Stimulated activated CD4-positive, alpha-beta T cell treated with anti-CD3 and anti-CD28 coated beads, Interleukin-15, amount 100 ng/mL, for 1 hour (primary cell): Measurements from ENCODE around the gene AK9.

Source experiments
- DNase-seq, 2 donors: peaks; one replicate each; pipeline ENCODE4 v3.0.0-alpha.2; 2020; ENCODE audit warnings: low read depth in 1 of 2, low spot score in 1 of 2

Gene AK9

DNA sequence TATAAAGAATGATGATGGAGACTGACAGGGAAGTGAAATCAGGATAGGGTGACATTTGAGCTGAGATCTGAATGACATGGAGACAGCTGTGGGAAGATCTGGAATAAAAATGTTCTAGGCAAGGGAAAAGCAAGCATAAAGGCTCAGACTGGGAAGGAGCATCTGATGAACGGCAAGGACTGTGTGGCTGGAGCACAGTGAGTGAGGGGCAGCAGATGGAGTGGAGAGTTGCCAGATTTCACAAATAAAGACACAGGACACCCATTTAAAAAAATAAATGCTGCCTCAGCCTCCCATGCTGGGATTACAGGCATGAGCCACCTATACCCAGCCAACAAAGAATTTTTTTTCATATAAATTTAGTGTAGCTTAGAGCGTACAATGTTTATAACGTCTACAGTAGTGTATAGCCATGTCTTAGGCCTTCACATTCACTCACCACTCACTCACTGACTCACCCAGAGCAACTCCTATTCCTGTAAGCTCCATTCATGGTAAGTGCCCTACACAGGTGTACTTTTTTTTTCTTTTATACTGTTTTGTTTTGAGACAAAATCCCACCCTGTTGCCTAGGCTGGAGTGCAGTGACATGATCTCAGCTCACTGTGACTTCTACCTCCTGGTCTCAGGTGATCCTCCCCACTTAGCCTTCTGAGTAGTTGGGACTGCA is 205.6 kb downstream of the AK9 start:
- no peak for DNase-seq

DNA sequence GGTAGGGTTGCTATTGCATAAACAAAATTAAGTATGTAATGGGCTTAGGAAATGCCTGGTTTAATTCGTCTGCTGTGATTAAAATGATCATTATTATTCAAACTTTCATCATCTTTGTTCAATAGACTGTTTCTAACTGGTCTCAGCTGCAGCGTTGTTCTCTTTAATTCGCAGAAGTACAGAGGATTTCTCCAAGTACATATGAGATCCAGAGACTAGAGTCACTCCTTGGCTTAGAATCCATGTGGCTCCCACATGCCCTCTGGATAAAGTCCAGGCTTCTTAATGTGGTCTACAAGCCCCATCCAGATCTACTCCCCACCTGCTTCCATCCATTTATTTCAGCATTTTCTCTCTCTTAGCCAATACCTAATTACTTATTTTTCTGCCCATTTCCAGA is 206.9 kb downstream of the AK9 start:
- no peak for DNase-seq

DNA sequence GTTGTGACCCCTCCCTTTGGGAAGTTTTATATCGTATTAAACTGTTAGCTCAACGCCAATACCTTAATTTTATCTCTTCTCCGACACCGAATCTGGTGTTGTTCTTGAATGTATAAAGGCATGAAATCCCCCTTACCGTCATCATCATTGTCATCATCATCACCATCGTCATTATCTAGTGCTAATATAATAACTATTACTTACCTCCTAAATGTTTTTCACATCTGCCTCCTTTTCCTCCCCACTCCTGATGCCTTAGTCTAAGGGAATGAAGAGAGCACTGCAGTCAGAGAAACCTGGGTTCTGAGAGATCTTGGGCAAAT is 207.3 kb downstream of the AK9 start:
- no peak for DNase-seq

DNA sequence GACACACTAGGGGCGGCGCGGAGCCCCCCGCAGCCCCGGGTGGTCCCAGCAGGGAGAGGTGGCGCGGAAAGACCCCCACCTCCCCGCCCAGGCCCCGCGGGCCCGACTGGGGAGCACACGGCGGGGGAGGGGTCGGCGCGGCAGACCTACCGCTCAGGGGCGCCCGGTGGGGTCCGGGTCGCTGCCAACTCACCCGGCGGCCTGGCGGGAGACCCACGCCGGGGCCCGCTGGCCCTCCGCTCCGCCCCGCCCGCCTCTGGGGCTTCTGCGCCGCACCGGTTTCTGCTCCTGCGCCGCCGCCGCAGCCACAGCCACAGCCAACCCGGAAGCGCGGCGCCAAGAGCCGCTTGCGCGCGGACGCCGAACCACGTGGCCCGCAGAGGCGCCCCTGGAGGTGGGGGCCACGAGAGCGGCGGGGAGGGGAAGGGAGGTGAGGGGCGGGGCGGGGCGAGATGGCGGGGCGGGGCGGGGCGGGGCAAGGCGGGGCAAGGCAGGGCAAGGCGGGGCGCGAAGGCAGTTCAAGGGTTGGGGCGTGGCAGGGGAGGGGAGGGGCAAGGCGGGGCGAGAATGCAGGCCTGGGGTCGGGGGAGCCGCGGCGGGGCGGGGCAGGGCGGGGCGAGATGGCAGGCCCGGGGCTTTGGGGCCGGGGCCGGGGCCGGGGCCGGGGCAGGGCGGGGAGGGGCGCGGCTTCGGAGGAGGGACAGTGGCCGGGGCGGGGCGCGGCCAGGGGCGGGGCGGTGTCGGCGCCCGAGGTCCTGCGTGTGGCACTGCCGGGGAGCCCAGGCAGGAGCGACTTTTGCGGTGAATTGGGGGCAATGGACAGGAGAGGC is 207.9 kb downstream of the AK9 start, which contains the start of gene ZBTB24:
Gene ZBTB24 (minus strand): TSS at position 315 of the 830 bp plus-strand sequence. CDS start 1,193 bp downstream, outside the sequence.
- DNase-seq: peak; percentile 79 to 80

DNA sequence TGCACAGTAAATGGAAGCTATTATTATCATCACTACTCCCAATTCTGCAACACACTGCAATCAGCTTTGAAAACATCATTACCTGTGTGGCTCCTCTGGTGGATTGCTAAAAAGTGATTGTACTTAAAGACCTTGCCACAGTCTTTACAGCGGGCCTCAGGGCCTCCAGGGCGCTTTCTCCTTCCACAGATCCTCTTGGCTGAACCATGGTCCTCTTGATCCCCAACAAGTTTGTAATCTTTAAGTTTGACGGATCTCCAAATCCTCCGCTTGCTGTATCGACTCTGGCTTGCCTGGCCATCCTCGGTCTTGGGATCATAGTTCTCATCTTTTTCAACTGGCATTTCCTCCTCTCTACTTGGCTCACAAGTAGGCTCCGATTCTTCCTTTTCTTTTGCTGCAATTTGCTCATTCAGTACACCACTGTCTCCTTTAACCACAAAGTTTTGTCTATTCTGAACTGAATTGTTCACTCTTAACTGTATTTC is 210.0 kb downstream of the AK9 start:
- no peak for DNase-seq

DNA sequence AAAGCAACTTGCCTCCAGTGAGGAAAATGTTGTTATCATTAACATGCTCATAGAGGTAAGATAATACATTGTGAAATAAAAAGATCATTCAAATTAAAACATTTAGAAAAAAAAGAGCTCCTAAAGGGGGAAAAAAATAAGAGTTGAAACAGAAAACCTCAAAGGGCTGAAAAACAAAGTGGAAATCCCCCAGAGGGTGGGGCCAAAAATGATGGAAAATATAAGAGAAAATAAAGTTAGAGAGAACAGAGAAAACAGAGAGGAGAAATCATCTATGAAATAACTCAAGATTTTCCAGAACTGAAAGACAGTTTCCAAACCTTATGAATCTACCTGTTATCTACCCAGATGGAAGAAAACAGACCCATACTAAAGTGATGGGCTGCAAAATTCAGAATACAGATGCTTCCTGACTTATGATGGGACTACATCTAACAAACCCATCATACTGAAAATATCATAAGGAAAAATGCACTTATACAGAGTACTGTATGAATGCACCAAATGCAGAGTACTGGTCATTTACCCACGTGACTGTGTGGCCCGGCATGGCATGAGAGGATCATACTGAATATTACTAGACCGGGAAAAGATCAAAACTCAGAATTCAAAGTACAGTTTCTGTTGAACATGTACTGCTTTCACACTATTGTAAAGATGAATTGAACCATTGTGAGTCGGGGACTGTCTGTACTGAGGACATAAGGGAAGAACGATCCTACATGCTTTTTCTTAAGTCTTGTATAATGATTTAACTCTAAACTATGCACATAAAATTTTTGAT is 212.0 kb downstream of the AK9 start:
- no peak for DNase-seq

DNA sequence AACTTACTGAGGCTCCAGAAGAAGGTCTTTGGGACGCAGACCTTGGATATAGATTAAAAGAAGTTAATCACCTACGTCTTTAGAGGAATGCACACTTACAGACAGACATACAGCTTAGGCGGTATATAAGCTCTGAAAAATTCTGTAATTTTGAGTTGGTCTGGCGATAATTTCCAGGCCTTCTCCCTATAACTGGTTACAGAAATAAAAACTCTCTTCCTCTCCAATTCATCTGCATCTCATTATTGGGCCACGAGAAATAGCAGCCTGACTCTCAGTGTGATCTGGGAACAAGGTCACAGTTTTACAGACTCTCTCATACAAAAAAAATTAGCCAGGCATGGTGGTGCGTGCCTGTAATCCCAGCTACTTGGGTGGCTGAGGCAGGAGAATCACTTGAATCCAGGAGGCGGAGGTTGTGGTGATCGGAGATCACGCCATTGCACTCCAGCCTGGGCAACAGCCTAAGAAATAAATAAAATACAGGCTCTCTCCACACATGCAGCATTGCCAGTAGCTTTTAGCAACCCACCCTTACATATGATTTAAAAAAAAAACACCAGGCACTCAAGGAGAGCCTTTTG is 212.7 kb downstream of the AK9 start:
- DNase-seq: no peak

DNA sequence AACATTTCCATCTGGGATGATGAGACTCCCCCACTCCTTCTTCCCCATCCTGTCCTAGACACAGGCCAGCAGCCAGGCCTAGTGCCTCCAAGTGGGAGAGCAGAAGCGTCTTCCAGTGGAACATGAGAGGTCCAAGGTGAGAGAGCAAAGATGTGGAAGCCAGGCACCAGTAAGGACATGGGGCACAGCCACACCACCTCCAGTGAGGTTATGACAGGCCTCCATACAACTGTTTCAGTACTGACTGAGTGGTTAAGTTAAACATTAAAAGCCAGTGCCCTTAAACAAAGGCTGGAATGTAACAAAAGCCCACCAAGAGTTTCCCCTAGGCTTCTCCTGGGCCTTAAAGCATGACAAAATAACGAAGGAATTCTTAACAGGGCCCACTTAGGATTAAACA is 213.3 kb downstream of the AK9 start:
- no peak for DNase-seq

DNA sequence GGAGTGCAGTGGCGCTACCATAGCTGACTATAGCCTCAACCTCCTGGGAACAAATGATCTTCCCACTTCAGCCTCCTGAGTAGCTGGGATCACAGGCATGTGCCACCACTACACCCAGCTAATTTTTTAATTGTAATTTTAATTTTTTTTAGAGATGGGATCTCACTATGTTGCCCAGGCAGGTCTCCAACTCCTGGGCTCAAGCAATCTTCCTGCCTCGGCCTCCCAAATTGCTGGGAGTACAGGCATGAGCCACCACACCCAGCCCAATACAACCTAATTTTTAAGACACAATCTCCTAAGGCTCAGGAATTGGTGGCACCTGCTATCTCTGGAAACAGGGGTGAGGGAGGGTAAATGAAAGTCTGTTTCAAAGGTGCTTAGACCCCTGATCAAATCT is 213.8 kb downstream of the AK9 start:
- no peak for DNase-seq

DNA sequence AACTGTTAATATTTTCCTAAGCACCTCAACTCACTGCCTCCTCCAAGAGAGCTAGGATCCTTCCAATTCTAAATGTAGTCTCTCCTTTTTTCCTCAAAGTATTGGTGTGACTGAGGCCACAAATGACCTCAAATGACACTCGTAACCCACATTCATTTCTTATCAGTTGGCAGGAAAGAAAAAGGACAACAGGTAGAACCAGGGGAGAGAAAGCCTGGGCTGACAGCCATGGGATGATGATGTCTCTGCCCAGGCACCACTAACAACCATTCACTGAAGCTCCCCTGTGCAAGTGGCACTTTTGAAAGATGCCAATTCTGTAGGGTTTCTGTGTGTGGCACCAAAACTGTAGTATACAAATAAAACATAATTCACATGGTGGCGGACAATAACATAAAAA is 215.4 kb downstream of the AK9 start:
- no peak for DNase-seq

DNA sequence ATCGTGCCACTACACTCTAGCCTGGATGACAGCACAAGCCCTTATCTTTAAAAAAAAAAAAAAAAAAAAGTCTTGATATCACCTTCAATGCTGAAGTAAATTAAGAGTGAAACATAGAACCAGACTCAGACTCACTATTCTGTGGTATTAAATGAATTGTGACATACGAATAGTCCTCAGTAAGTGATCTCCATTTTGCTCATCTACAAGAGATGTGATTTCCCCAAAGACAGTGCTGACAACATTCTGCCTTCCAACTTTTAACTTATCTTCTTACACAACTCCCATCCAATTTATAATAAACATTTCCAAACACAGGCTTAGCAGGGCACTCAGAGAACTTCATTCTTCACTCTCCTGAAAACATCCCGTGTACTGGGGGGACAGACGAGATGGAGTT is 216.0 kb downstream of the AK9 start:
- DNase-seq: no peak

DNA sequence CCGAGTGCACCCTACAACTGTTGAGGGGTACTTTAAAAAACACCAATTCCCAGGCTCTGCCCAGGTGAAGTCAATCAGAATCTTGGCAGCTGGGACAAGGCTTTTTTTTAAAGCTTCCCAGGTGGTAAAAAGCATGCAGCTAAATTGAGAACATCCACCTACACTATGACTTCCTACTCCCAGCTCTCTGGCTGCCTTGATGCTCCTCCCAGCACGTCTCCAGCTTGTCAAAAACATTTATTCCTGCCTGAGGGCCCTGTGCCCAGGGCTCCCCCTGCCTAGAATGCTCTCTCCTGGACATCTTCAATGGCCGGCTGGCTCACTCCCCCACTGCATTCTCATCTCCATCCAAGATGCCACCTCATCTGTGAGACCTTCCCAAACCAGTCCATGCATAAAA is 217.9 kb downstream of the AK9 start:
- DNase-seq: no peak

DNA sequence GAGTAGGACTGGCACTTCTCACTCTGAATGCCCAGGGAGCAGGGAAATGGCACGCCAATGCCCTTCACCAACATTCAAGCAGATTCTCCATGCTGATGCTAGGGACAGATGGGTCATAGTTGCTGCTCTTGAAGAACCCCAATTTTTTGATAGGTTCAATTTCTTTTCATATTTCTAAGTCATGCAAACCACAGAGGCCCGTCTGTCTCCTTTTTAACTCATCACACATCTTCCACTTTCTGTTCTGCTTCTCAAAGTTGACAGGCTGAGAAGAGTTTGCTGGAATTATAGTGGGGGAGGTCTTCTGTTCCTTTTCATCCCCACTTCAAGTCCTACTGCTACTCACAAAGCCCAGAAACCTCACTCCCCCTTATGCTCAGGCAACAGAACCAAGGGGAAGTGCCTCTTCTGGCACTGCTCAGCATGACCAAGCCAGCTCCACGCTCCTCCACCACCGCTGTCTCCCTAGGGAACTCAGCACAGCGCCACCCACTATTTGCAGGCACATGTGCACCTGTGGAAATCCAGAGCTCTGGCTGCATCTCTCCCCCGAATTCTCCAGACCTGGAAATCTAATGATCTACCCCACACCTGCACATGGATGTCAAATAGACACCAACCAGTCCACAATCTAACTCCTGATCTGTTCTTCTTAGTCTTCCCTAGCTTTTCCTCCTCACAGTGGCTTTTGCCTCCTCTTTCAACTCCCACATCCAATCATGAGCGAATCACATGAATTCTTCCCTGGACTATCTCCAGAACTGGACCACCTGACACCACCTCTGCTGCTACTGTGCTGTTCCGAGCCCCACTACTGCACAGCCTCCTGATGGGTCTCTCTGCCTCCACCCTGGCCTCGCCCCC is 218.6 kb downstream of the AK9 start:
- no peak for DNase-seq

DNA sequence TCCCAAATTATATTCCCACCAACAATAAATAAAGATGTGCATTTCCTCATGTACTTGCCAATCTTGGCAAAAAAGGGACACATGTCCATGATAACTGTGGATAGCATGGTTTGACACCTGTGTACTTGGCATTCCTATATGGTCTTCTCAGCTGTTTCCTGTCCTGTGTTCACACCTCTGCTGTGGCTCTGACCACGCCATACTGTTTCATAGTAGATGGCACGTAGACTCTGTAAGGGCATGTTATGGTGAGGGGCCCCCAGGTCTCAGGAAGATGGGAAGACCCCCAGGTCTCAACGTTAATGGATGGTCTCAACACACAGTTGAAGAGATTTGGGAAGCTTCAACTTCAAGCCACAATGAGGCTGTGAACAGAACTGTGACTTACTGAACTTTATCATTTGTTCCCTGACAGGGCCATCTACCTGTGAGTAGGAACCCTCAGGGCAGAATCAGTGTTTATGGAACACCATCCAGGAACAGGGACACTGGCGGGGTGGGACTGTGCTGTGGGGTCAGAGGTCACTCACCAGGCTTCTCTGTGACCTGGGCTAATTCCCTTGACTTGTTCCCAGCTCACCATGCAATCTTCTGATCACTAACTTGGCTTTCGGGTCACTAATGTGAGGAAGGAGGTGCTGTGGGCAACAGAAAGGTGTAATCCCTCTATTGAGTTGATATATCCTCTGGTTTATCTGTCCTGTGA is 219.7 kb downstream of the AK9 start:
- DNase-seq: no peak

DNA sequence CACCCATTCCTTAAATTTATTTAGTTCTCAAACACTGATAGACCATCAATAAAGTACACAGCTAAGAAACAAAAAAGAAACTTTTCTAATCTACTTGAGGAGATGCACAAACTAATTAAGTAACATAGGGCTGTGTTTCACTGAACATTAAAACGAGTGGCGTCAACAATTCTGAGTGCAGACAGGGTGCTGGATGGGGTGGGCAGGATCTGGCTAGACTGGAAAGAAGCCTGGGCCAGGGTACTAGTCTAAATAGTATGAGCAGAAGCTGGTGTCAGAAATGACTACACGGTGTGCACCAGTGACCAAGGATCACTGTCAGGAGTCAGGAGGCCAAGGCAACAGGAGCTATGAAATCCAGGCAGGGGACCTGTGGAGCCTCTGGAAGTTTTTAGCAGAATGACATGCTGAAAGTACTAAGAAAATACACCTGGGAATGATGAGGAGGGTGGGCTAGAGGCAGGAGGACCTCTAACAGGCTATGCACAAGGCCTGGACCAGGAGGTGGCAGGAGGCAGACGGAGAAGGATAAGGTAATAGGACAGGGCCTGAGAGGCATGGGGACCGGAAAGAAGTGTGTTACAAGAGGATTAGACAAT is 221.3 kb downstream of the AK9 start:
- DNase-seq: no peak

DNA sequence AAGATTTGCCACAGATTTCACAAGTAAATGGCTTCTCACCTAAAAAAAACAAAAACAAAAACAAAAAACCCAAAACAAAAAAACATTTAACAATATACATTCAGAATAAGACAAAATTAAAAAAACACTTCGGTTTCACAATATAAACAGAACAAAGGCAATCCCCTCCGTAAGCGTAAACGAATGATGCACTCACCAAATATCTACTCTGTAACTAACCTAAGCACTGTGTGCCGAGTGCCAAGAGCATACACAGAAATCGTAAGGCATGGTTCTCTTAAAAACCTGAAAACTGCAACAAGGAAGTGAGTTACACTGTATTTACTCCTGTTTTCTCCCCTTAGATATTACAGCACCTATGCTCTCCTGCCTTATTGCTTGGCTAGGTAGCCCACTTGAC is 223.3 kb downstream of the AK9 start:
- DNase-seq: no peak

DNA sequence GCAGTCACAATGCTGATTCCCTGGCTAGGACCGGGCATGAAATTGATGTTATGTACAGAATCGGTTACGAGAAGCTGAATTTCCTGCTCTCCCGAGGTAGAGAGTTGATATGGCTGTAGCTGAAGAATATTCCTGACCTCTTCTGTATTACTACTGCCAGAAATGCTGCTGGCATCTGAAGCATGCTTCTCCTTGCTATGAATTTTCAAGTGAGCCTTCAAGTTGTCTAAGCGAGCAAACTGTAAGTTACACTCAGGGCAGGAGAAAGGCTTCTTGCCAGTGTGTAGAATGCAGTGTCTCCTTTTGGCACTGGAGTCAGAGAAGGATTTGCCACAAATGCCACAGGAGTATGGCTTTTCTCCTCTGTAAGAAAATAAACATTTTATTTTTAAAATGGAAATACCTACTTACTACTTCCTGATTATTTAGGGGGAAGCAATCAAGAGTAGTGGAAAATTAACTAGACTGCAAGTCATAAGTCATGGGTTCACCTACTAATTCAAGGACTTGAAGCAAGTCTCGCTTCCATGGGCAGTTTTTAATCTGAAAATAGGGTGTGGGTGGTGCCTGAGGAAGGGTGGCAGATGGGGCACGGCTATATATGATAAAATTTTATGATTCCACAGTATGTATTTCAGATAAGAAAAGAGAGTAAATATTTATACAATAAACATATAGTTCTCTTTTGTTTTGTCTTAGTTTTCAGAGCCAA is 224.6 kb downstream of the AK9 start:
- no peak for DNase-seq

DNA sequence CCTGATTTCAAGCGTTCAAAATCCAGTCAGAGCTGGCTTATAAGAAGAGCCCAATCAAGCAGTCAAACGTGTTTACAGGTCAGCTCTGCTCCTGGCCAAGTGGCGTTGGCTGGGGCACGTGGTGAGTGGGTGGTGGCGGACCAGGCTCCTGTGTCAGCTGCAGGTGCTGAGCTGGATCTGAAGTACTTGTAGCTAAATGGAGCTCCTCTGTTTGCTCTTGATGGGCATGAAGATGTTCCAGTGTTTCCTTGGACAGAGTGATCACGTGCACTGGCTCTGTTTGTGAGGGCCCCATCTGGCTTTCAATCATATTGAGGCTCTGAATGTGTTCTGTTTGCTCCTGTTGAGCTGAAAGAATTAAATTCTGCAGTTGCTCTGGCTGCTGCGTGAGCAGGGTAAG is 225.2 kb downstream of the AK9 start:
- DNase-seq: no peak
